Thyroid gland (tissue), 4 donors: ENCODE measurements around the gene REC8.

Experiments
- CTCF ChIP-seq, 6 experiments: fragments of 200-600 bp in 3 of 6; fragments of 450-650 bp in 3 of 6; sonication (generic) in 3 of 6; IDR thresholded peaks; one replicate each; pipeline ENCODE4 v1.5.1; 2016 to 2019; ENCODE audit warnings: antibody characterized with exemption in 6 of 6, mild to moderate bottlenecking in 2 of 6, inconsistent platforms in 1 of 6, moderate library complexity in 1 of 6
- POLR2A ChIP-seq, 2 donors: fragments of 450-650 bp; IDR thresholded peaks; one replicate each; pipeline ENCODE4 v1.6.1; 2017; ENCODE audit warnings: antibody characterized with exemption in 2 of 2, mild to moderate bottlenecking in 2 of 2, moderate library complexity in 1 of 2

GRCh38 chr14:24212924-24213865 is 41.3 kb downstream of the REC8 start, which contains the start of gene CHMP4A:
- peak in 2 of 6 experiments; percentile 21 to 32 for TF ChIP-seq CTCF (IDR thresholded peaks at IDR 0.05)
- TF ChIP-seq POLR2A (IDR thresholded peaks at IDR 0.05), result peak; percentile 65 to 91
